Spleen (tissue), 11 donors: Measurements from ENCODE around the gene ADD3. TPM values are rescaled to one million over a fixed set of nuclear protein-coding genes. Genes with fewer than 3 reads are reported as not detected.

Source experiments
- DNase-seq: peaks from one replicate; pipeline ENCODE4 v3.0.0-alpha.2; 2020
- H3K27ac ChIP-seq, 8 donors: fragments of 200-600 bp; sonication (generic) in 7 of 8; 1 replicate in 4 of 8; 2 replicates in 4 of 8; pipeline versions ENCODE4 v1.5.0 to v1.8.0; 2016 to 2021; ENCODE audit warnings: inconsistent platforms in 4 of 8, mild to moderate bottlenecking in 4 of 8, moderate library complexity in 1 of 8
- H3K27me3 ChIP-seq, 7 donors: fragments of 200-600 bp; sonication (generic) in 6 of 7; replicated peaks in 1 of 7; 1 replicate in 4 of 7; 2 replicates in 3 of 7; pipeline versions ENCODE4 v1.5.0 to v1.8.0; 2016 to 2021; ENCODE audit warnings: inconsistent platforms in 3 of 7, mild to moderate bottlenecking in 1 of 7
- H3K36me3 ChIP-seq, 6 donors: fragments of 200-600 bp; sonication (generic) in 5 of 6; 1 replicate in 4 of 6; 2 replicates in 2 of 6; pipeline versions ENCODE4 v1.5.0 to v1.8.0; 2016 to 2021; ENCODE audit warnings: inconsistent platforms in 2 of 6
- H3K4me1 ChIP-seq, 6 donors: fragments of 200-600 bp; sonication (generic) in 5 of 6; 1 replicate in 3 of 6; 2 replicates in 3 of 6; pipeline versions ENCODE4 v1.5.0 to v1.8.0; 2016 to 2021; ENCODE audit warnings: inconsistent platforms in 3 of 6
- H3K4me3 ChIP-seq, 8 donors: fragments of 200-600 bp; sonication (generic) in 7 of 8; 1 replicate in 4 of 8; 2 replicates in 4 of 8; pipeline versions ENCODE4 v1.5.0 to v1.8.0; 2016 to 2021; ENCODE audit warnings: inconsistent platforms in 4 of 8, mild to moderate bottlenecking in 4 of 8, moderate library complexity in 2 of 8
- H3K9me3 ChIP-seq, 8 donors: fragments of 200-600 bp; sonication (generic) in 7 of 8; 1 replicate in 4 of 8; 2 replicates in 4 of 8; pipeline versions ENCODE4 v1.5.0 to v1.8.0; 2016 to 2021; ENCODE audit warnings: inconsistent platforms in 4 of 8
- POLR2A ChIP-seq, 3 donors: fragments of 450-650 bp; IDR thresholded peaks; one replicate each; pipeline ENCODE4 v1.5.1; 2017; ENCODE audit warnings: antibody characterized with exemption in 3 of 3, mild to moderate bottlenecking in 1 of 3
- POLR2AphosphoS5 ChIP-seq, 3 donors: sonication (generic); formaldehyde crosslinking; IDR thresholded peaks; one replicate each; pipeline ENCODE4 v1.5.1; 2017; ENCODE audit warnings: antibody characterized with exemption in 3 of 3
- WGBS, 5 donors: extraction: QIAGEN DNeasy Blood & Tissue Kit in 3 of 5; methylation state at CpG; one replicate each; pipeline versions ENCODE4 v1.1.5 to v1.1.7; 2013 to 2018; 5-methylcytosine and 5-hydroxymethylcytosine counted together
- intact Hi-C: fragments of 100-400 bp; cut with DNase I; formaldehyde crosslinking; loops from one replicate; pipeline ENCODE4 v1.15.0; 2023; ENCODE audit warnings: low total_unique reads
- polyA plus RNA-seq, 3 donors: library from polyadenylated mRNA; stranded (reverse); fragments of 200-250 nt; gene quantifications; one replicate each; pipeline ENCODE4 v1.2.1, GENCODE V29; 2013
- total RNA-seq, 7 donors: library from RNA; depleted of rRNA in 3 of 7; stranded (reverse); fragments of >200 nt in 3 of 7; fragmentation: NEBNext Ultra II Directional in 4 of 7; extraction: Animal tissue kit (Norgen Biotek cat#: 25700) in 4 of 7; gene quantifications; one replicate each; pipeline versions ENCODE4 v1.1.0 to v1.2.1, GENCODE V29; 2016 to 2021
- TF ChIP-seq, protein P1 (sequence below), 11 experiments: fragments of 200-600 bp in 7 of 11; fragments of 450-650 bp in 4 of 11; sonication (generic) in 4 of 11; IDR thresholded peaks in 8 of 11; conservative IDR thresholded peaks in 3 of 11; 1 replicate in 7 of 11; 2 replicates in 4 of 11; pipeline versions ENCODE4 v1.4.0 to v1.8.0; 2016 to 2021; ENCODE audit warnings: antibody characterized with exemption in 11 of 11, inconsistent platforms in 4 of 11, mild to moderate bottlenecking in 1 of 11
- donor health status: healthy with polysubstance abuse.
- donor health status: DM: no; HTN: no; CAD: no; lungs with moderate emphysema.
- donor health status: DM: no; HTN: no; CAD: no.
- donor health status: Bipolar disorder and iron deficiency.
- donor health status: healthy.
- donor health status: DM: no; HTN: no; CAD: no.
- donor health status: DM: yes; HTN: yes; CAD: no.

The ADD3 gene
- total and polyA plus RNA-seq, 10 donors = 35.0 to 155 (median 94.9) TPM

DNA sequence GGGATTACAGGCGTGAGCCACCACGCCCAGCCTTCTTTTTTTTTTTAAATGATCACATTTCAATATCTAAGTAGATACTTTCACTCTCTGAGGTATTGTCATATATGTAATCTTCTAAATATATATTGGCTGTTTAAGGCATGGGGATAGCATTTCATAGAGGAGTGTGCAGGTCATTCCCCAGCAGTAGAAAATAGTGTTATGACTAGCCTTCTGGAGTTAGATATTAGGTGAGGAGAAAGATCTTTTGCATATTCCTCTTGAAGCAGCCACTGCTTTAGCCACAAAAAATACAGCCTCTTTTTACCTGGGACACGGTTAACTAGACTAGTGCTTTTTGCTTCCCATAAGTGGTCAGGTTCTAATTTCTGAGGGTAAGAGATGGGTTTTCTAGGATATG is 28.9 kb downstream of the ADD3 start:
- no peaks in the 10 kb centered on the region for H3K27me3 ChIP-seq
- DNase-seq = no peak
- intact Hi-C loops = no loop called here
- H3K4me1 ChIP-seq = peaks cover 0 to 98% (median 40%) of the 10 kb centered on the region in 6 donors
- H3K36me3 ChIP-seq = no peaks in the 10 kb centered on the region
- H3K27ac ChIP-seq = no peak overlapping the region
- no peaks in the 10 kb centered on the region for H3K9me3 ChIP-seq
- no peak overlapping the region for H3K4me3 ChIP-seq
- TF ChIP-seq POLR2A (IDR thresholded peaks at IDR 0.05) (no peak), POLR2AphosphoS5 (IDR thresholded peaks at IDR 0.05) (no peak)
- TF ChIP-seq, protein P1, sequence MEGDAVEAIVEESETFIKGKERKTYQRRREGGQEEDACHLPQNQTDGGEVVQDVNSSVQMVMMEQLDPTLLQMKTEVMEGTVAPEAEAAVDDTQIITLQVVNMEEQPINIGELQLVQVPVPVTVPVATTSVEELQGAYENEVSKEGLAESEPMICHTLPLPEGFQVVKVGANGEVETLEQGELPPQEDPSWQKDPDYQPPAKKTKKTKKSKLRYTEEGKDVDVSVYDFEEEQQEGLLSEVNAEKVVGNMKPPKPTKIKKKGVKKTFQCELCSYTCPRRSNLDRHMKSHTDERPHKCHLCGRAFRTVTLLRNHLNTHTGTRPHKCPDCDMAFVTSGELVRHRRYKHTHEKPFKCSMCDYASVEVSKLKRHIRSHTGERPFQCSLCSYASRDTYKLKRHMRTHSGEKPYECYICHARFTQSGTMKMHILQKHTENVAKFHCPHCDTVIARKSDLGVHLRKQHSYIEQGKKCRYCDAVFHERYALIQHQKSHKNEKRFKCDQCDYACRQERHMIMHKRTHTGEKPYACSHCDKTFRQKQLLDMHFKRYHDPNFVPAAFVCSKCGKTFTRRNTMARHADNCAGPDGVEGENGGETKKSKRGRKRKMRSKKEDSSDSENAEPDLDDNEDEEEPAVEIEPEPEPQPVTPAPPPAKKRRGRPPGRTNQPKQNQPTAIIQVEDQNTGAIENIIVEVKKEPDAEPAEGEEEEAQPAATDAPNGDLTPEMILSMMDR (IDR thresholded peaks at IDR 0.05 in 8 of 11, conservative IDR thresholded peaks at IDR 0.05 in 3 of 11) = no peak
- 76 to 91% (median 82%) methylated on average over 3 of the region's 3 CpGs for WGBS, 5 donors

DNA sequence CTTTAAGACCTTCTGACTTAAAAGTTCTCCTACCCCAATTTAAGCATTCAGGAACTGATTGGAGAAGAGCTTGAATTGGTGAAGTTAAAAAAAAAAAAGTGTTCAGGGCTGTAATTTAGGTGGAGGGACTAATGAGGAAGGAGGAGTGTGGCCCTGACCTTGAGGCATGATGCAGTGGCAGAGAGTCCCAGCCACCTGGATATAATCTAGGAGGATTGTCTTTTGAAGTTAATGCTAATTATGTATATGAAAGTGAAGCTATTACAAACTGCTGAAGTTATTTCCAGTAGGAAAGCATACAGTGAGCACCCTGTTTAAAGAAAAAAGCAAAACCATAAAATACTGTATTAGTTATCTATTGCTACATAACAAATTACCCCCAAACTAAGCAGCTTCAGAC is 31.5 kb downstream of the ADD3 start:
- Histone ChIP-seq H3K4me3 (no peak overlapping the region), H3K36me3 (no peaks in the 10 kb centered on the region), H3K27ac (no peak overlapping the region), H3K9me3 (no peaks in the 10 kb centered on the region), H3K4me1 (peaks cover 0 to 78% (median 24%) of the 10 kb centered on the region in 6 donors), H3K27me3 (no peaks in the 10 kb centered on the region)
- intact Hi-C loops = no loop called here
- no peak for DNase-seq
- no peak for TF ChIP-seq POLR2A (IDR thresholded peaks at IDR 0.05)
- no peak for TF ChIP-seq POLR2AphosphoS5 (IDR thresholded peaks at IDR 0.05)
- TF ChIP-seq, protein P1 (IDR thresholded peaks at IDR 0.05 in 8 of 11, conservative IDR thresholded peaks at IDR 0.05 in 3 of 11) = no peak

DNA sequence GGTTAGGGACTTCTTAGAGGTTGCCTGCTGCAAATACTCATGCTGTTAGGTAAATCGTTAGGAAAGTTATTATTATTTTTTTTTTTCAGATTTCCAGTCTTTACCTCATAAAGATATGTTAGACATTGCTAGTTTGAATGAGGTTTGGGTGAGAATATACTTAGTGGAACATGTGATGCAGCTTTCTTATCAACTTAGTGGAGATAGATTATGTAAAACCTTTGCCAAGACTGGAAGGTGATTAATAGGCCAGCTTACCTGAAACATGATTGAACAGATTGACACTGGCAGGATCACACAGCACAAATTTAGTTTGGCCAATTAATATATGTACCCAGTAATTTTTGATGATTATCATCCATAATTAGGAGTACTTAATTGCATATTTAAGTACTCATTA is 32.3 kb downstream of the ADD3 start:
- Histone ChIP-seq H3K27me3 (no peaks in the 10 kb centered on the region), H3K9me3 (no peaks in the 10 kb centered on the region), H3K4me1 (peaks cover 0 to 70% (median 18%) of the 10 kb centered on the region in 6 donors), H3K4me3 (no peak overlapping the region), H3K27ac (no peak overlapping the region), H3K36me3 (no peaks in the 10 kb centered on the region)
- TF ChIP-seq POLR2AphosphoS5 (IDR thresholded peaks at IDR 0.05) (no peak), POLR2A (IDR thresholded peaks at IDR 0.05) (no peak)
- TF ChIP-seq, protein P1 (IDR thresholded peaks at IDR 0.05 in 8 of 11, conservative IDR thresholded peaks at IDR 0.05 in 3 of 11) = no peak
- WGBS, 5 donors = 89 to 98% (median 94%) methylated on average over 1 of the region's 1 CpG
- intact Hi-C loops = no loop called here
- no peak for DNase-seq

DNA sequence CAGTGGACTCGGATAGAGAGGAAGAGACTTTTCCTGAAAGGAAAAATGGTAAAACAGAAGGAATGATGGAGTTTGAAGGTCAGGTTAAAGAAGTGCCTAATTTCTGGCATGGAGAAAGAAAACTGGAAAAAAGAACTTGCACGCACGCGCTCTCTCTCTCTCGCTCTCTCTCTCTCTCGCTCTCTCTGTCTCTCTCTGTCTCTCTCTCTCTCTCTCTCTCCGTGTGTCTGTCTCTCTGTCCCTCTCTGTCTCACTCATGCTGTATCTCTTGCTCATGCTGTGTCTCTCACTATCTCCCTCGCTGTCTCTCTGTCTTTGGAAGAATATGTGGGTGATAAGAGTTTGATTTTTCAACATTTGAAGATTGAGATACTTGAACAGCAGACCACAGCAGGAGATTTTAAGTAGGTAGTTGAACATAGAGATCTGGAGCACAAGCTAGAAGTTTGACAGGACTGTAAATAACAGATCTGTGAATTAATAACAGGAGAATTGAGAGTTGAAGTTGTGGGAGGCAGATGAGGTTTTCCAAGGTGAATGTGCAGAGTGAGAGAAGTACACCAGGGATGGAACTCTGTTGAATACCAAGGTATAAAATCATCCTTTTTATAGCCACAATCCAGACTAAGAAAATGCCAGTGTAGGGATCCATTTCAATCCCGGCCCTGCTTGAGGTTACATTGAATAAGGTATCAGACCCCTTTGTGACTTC is 33.1 kb downstream of the ADD3 start:
- TF ChIP-seq, protein P1 (IDR thresholded peaks at IDR 0.05 in 8 of 11, conservative IDR thresholded peaks at IDR 0.05 in 3 of 11) = no peak
- TF ChIP-seq POLR2AphosphoS5 (IDR thresholded peaks at IDR 0.05) (no peak), POLR2A (IDR thresholded peaks at IDR 0.05) (no peak)
- Histone ChIP-seq H3K36me3 (no peaks in the 10 kb centered on the region), H3K27me3 (no peaks in the 10 kb centered on the region), H3K9me3 (no peaks in the 10 kb centered on the region), H3K4me1 (peaks cover 0 to 62% (median 15%) of the 10 kb centered on the region in 6 donors), H3K4me3 (no peak overlapping the region), H3K27ac (no peak overlapping the region)
- intact Hi-C loops = no loop called here
- DNase-seq = no peak
- WGBS, 5 donors = 83 to 96% (median 94%) methylated on average over 9 of the region's 9 CpGs
